NCI-H2029 (cell line): ENCODE results near the gene BRME1.
"Not testable (repeated sequence)": the region's sequence is repeated elsewhere in the genome, so short reads cannot be mapped to it uniquely, and the experiment has no call there.

Source experiments
- DNase-seq: peaks from one replicate; lab custom pipeline; 2025; lab: John Stamatoyannopoulos, UW

The BRME1 gene

GRCh38 chr19:13865571-13866462 is 40.1 kb downstream of the BRME1 start:
- no peak for DNase-seq

- no peak for DNase-seq
Measured at GRCh38 chr19:13864667-13865570, 41.0 kb downstream of the BRME1 start.

DNA sequence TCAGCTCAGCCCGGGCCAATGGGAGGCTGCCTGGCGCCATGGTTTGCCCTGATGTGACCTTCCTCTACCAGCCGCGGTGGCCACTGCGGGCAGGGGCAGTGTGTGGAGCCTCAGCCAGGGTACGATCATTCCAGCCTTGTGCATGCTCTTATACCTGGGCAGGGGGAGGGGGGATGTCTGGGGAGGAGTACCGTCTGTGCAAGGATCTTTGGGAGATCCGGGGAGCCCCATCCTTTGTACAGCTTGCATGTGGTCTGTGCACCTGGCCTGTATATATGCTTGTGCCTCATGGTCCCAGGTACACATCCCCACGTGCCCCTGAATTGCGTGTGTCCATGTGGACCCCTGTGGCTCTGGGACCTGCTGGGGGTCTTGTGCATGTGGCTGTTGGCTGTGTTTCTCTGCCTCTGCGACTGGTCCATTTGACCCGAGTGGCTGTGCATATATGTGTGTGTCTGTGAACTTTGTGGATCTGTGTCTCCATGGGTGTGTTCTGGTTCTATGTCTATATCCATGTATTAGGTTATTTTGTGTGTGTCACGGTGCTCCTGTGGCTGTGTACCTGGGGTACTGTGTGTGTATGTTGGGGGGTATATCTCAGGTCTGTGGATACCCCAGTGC is 41.8 kb downstream of the BRME1 start:
- DNase-seq: no peak

- peak; percentile 70 for DNase-seq
Measured at GRCh38 chr19:13861714-13862531, 44.0 kb downstream of the BRME1 start.

- DNase-seq: no peak
Measured at GRCh38 chr19:13861392-13861713, 44.6 kb downstream of the BRME1 start.

DNA sequence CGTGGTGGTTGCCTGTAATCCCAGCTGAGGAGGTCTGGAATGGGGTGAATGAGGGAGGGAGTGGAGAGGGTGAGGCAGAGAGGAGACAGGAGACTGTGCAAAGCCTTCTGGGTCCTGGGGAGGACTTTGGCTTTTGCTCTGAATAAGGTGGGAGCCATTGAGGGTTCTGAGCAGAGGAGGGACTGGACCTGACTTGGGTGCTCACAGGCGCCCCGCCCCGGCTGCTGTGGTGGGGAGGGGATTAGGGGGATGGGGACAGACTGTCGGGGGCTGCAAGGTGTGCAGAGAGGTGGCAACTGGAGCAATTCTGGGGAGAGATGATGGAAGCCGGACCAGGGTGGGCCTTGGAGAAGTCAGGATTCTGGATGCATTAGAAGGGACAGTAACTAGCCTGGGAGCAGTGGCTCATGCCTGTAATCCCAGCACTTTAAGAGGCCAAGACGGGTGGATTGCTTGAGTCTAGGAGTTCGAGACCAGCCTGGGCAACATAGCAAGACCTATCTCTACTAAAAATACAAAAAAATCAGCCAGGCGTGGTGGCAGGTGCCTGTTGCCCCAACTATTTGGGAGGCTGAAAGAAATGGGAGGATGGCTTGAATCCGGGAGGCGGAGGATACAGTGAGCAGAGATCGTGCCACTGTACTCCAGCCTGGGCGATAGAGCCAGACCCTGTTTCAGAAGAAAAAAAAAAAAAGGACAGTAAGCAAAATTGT is 45.1 kb downstream of the BRME1 start:
- DNase-seq: no peak

DNA sequence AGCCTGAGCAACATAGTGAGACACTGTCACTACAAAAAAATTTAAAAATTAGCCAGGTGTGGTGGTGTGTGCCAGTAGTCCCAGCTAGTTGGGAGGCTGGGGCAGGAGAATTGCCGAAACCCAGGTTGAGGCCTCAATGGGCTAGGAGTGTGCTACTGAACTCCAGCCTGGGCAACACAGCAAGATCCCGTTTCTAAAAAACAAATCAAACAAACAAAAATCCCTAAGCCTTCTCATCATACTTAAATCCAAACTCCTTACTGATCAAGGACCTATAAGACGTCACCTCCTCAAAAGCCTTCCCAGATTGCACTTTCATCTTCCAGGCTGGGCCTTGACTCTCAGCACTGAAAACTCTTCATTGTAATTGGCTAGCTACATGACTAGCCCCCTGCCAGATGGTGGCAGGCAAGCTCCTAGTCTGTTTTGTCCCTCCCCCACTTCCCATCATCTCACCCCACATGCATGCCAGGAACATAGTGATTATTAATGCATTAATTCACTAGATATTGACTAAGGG is 46.5 kb downstream of the BRME1 start:
- DNase-seq: no peak

DNA sequence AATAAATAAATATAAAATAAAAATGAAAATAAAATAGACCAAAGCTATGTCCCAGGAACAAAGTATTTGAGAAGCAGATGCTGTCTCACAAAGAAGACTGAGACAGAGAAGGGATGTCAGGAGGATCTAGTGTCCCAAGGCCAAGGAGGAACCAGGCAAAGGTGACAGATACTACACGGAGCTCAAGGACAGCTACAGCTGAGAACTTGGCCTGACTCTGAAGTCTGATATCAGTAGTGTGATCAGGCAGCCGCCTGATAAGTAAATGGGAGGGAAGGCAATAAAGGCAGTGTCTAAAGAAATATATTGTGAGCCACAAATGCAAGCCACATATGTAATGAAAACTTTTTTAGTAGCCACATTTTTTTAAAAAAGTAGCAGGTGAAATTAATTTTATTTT is 49.4 kb downstream of the BRME1 start:
- DNase-seq: no peak

GRCh38 chr19:13852171-13852707 is 53.7 kb downstream of the BRME1 start:
- DNase-seq: not testable (repeated sequence)

DNA sequence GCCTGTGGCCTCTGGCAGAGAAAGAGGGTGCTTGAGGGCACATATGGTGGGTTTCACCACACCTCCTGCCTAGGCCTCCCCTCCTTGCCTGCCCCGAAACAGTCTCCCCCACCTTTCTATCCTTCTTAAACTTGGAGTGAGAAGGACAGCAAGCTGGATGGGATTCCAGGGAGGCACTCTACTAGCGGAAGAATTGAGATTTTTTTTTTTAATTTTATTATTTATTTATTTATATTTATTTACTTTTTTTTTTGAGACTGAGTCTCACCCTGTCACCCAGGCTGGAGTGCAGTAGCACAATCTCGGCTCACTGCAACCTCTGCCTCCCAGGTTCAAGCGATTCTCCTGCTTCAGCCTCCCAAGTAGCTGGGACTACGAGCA is 54.2 kb downstream of the BRME1 start:
- not testable (repeated sequence) for DNase-seq

GRCh38 chr19:13850910-13851733 is 54.8 kb downstream of the BRME1 start:
- no peak for DNase-seq

DNA sequence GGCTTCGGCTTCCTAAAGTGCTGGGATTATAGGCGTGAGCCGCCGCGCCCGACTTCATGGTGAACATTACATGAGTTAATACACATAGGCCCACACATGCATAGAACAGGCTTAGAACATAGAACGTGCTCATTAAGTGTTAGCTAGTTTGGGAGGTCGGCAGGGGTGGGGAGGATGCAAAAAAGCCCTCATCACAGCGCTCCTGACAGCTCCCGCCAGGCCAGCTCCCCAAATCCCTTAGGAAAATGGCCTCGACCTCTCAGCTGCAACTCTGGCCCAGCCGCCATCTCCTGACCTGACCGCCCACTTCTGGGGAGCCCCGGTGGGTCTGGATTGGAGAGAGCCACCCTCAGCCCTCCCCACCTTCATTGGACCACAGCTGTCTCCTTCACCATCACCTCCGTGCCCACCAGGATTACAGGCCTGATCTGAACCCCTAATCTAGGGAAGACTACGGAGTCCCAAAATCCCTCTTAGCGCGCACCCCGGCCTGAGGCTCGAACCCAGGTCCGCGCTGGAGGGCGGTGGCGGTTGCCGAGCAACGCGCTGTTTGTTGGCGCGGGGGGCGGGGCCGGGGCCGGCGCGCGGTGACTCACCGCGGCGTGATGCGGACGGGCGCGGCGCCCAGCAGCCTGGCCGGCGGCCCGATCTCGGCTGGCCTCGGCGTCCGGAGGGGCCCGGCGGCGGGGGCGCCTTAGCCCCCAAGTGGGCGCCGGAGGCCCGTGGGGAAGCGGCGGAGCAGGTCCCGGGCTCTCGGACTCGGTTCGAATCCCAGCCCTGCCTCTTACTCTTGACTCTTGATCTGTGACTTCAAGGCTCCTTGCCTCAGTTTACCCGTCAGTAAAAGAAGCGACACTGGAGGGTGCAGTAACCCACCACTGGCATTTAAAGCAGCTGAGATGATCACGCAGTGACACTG is 55.7 kb downstream of the BRME1 start:
- DNase-seq: peak; percentile 74

DNA sequence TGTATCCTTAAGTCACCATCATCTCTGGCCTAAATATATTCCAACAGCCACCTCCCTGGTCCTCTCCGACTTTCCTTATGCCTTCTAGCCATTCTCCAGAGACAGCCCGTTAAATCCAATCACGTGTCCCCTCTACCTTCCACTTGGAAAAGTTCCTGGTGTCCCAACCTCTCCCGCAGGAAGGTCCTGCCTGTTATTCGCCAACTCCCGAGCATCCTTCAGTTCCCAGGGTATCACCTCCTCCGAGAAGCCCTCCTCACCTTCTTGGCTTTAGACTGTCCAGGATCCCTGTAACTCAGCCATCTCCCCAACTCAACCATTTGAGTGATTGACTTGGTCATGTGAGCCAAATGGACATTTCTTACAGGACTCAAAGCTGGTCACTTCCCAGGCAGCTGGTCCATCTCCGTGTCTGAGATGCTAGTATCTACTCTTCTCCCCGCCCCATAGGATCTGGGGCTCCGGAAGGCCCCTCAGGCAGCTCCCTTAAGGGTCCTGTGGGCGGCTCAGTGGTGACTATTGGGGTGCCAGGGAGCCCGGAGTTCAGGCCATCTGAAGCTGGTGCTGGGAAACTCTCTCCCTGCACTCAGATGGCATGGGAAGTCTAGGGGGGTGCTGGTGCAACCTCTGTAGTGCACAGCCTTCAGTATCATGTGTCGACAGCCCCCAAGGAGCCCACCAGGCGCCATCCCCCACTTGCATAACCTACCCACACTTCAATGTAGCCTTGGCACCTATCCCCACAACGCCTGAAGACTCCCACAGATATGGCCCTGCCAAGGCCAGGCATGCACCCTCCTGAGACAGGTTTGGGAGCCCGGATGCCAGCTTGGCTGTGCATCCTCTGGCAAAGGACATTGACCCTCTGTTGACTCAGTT is 56.9 kb downstream of the BRME1 start:
- DNase-seq: no peak

DNA sequence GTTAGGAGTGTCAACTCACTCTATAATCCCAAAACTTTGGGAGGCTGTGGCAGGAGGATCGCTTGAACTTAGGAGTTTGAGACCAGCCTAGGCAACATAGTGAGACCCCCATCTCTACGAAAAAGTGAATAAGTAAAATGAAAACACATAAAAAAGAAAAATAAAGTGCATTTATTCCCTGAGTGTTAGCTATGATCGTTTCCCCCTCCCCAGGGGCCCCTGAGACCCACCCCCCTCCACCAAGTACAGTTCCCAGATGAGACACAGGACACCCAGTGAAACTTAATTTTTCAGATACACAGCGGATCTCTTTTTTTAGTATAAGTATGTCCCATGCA is 57.6 kb downstream of the BRME1 start:
- no peak for DNase-seq

- peak; percentile 74 for DNase-seq
Measured at GRCh38 chr19:13847407-13848339, 58.2 kb downstream of the BRME1 start.

GRCh38 chr19:13846557-13847406 is 59.1 kb downstream of the BRME1 start:
- DNase-seq: peak; percentile 93
